ENCODE data around the gene AMZ1.

AMZ1 gene, protein sequence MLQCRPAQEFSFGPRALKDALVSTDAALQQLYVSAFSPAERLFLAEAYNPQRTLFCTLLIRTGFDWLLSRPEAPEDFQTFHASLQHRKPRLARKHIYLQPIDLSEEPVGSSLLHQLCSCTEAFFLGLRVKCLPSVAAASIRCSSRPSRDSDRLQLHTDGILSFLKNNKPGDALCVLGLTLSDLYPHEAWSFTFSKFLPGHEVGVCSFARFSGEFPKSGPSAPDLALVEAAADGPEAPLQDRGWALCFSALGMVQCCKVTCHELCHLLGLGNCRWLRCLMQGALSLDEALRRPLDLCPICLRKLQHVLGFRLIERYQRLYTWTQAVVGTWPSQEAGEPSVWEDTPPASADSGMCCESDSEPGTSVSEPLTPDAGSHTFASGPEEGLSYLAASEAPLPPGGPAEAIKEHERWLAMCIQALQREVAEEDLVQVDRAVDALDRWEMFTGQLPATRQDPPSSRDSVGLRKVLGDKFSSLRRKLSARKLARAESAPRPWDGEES

DNA sequence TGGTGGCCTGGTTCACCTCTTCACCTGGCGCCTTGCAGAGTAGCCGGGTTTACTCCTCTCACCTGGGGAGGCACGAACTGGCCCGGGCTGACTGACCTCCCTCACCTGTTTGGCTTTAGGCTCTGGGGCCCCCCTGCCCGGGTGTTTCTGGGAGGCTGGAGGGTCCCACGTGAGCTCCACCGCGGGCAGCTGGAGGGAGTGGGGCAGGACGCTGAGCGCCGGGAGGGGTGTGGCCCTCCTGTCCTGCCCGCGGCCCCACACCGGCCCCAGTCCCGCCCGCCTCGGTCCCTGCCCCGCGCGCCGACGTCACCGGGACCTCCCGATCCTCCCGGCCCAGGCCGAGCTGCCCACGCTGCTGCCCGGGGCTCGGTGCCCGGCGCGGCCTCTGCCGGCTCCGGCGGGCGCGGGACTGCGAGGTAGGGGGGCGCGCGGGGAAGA lies at the start of gene AMZ1:
Gene AMZ1 (plus strand): TSS at position 322 of the 438 bp plus-strand sequence. CDS start 12,250 bp downstream, outside the sequence.
- TF ChIP-seq, protein P1, sequence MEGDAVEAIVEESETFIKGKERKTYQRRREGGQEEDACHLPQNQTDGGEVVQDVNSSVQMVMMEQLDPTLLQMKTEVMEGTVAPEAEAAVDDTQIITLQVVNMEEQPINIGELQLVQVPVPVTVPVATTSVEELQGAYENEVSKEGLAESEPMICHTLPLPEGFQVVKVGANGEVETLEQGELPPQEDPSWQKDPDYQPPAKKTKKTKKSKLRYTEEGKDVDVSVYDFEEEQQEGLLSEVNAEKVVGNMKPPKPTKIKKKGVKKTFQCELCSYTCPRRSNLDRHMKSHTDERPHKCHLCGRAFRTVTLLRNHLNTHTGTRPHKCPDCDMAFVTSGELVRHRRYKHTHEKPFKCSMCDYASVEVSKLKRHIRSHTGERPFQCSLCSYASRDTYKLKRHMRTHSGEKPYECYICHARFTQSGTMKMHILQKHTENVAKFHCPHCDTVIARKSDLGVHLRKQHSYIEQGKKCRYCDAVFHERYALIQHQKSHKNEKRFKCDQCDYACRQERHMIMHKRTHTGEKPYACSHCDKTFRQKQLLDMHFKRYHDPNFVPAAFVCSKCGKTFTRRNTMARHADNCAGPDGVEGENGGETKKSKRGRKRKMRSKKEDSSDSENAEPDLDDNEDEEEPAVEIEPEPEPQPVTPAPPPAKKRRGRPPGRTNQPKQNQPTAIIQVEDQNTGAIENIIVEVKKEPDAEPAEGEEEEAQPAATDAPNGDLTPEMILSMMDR (conservative IDR thresholded peaks at IDR 0.05; ENCODE audit: control insufficient read depth, insufficient read depth, low read depth, low read length): no peak
- no peak within 1 kb of the TSS for H3K4me3 ChIP-seq (ENCODE audit: control insufficient read depth, low read depth, low read length)
- DNase-seq (ENCODE audit: low read depth): no peak

DNA sequence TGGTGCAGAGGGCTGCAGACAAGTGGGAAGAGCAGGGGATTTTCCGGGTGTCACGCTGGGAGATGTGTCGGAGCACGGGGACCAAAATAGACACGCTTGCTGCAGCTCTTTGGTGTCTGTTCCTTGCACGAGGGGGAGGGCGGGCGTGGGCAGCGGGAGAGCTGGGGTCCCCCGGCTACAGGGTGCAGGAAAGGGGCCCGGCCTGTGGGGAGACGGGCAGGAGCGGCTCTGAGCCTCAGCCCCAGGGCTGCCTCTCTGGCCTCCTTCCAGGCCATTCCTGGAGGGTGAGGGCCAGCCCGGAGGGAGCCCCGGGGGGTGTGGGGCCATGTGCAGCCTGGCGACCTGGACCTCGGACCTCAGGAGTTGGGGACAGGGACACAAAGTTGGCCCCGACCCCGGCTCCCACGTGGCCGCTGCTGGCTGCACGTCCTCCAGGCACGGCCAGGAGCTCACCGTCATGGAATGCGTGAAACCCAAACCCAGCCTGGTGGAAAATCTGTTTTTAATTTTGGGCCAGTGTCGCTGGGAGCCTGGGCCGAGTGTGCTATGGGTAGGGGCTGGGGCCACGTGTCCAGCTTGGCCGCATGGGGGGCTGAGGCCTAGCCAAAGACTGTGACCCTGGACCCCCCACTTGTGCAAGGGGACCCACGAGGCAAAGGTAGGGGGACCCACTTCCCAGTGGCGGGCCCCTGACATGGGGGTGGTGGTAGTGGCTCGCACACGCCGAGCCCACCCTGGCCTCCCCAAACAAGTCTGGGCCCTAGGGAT lies 49.6 kb upstream of the AMZ1 start:
- DNase-seq (ENCODE audit: low read depth): peak; percentile 86
- no peak overlapping the region for H3K4me3 ChIP-seq (ENCODE audit: control insufficient read depth, low read depth, low read length)
- TF ChIP-seq, protein P1 (conservative IDR thresholded peaks at IDR 0.05; ENCODE audit: control insufficient read depth, insufficient read depth, low read depth, low read length): no peak

DNA sequence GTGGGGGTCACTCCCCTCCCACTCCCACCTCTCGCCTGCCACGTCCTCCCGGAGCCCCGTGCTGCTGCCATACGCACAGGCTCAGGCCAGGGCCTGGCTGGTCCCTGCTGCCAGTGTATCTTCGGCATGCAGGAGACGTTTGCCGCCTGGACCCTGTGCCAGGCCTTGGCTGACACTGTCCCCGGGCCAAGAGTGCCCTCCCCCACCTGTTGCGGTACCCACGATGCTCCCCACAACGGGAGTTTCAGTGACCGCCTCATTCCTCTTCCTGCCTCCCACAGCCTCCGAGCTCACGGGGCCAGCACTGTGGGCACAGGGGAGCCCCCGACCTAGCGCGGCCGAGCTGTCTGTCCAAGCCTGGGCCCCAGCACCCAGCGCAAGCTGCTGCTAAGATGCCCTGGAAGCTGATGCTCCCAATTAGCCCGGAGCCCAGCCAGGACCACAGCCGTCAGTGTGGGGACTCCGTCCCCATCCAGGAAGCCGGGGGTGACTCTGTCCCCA lies 48.8 kb upstream of the AMZ1 start:
- TF ChIP-seq, protein P1 (conservative IDR thresholded peaks at IDR 0.05; ENCODE audit: control insufficient read depth, insufficient read depth, low read depth, low read length): no peak
- no peak for DNase-seq (ENCODE audit: low read depth)
- no peak overlapping the region for H3K4me3 ChIP-seq (ENCODE audit: control insufficient read depth, low read depth, low read length)

DNA sequence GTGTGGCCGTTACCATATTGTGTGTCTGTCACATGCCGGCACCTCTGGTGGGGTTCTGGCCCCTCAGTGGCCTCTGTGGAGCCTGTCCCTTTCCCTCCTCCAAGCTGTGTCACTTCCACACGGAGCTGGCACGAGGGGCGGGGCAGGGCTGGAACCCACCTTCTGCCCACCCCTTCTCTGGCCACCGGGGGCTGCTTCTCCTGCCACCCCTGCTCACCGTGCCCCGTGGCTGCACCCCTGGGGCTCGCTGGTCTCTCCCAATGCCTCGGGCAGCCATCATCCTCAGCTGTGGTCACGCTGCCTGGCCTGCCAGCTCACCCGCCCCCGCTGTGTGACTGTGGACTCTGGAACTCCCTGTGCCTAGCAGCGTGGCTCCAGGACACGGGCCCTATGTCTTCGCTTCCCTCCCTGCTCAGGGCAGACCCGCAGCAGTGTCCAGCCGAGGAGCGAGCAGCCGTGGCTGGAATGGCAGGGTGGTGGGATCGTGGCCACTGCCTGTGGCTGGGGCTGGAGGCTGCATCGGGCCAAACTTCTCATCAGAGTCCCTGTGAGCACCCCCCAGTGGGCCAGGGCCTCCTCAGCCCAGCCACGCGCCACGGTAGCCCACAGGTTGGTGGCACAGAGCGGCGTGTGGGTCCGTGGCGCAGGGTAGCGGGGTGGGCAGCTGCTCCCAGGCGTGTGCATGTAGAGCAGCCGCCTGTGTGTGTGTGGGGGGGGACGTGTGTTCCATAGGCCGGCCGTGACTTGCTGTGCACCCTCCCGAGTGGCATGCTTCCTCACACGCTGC lies 48.1 kb upstream of the AMZ1 start:
- DNase-seq (ENCODE audit: low read depth): no peak
- H3K4me3 ChIP-seq (ENCODE audit: control insufficient read depth, low read depth, low read length): no peak overlapping the region
- TF ChIP-seq, protein P1 (conservative IDR thresholded peaks at IDR 0.05; ENCODE audit: control insufficient read depth, insufficient read depth, low read depth, low read length): no peak

DNA sequence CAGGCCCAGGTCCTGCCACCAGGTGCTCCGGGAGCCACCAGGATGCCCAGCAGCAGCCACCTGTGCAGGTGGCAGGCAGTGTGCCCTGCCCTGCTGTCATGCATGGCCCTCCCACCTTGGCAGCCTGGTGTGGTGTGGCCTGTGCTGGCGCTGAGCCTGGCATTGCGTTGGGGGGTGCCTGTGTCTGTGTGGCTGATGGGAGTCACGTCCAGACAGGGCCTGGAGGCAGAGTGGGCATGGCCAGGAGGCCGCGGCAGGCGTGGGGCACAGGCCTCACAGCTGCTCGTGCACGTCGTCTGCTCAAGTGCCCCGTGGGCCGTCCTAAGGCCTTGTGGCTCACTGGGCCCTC lies 47.5 kb upstream of the AMZ1 start:
- no peak for DNase-seq (ENCODE audit: low read depth)

More for the DNA sequence above, 47.5 kb upstream of the AMZ1 start:
- TF ChIP-seq, protein P1 (conservative IDR thresholded peaks at IDR 0.05; ENCODE audit: control insufficient read depth, insufficient read depth, low read depth, low read length): no peak
- no peak overlapping the region for H3K4me3 ChIP-seq (ENCODE audit: control insufficient read depth, low read depth, low read length)
